Measurements from ENCODE around the gene SVIL. TPM values are rescaled to one million over a fixed set of nuclear protein-coding genes. Genes with fewer than 3 reads are reported as not detected.

Gene SVIL
- total RNA-seq, 1 experiment from 2014 or later: 166 TPM

- H3K9me3 ChIP-seq (ENCODE audit: insufficient read depth, low read depth): no peaks in the 10 kb centered on the region
- intact Hi-C loops (cut with micrococcal nuclease; ENCODE audit: unreplicated experiment): no loop called here
- no peaks in the 10 kb centered on the region for H3K9me2 ChIP-seq (ENCODE audit: insufficient read depth)
- TF ChIP-seq CTCF (conservative IDR thresholded peaks at IDR 0.05) (no peak), EZH2 (IDR thresholded peaks at IDR 0.05; ENCODE audit: low read depth) (no peak)
- H3K4me3 ChIP-seq: no peak overlapping the region
- no peak overlapping the region for H2AFZ ChIP-seq
- POLR2A ChIA-PET (ENCODE audit: unreplicated experiment): no interaction called here
- H3K4me2 ChIP-seq: no peak overlapping the region
- H4K20me1 ChIP-seq (ENCODE audit: insufficient read depth): no peaks in the 10 kb centered on the region
- BruUV-seq (replicated peaks): no TSS peak
- H3K36me3 ChIP-seq (ENCODE audit: low read depth): no peaks in the 10 kb centered on the region
- peaks cover 27% of the 10 kb centered on the region; the same call in 1 of the 2 replicates for H3F3A ChIP-seq (ENCODE audit: insufficient read depth, low read depth)
- peaks cover 85% of the 10 kb centered on the region for H3K79me2 ChIP-seq (ENCODE audit: low read depth)
- DNase-seq: no peak
- no peak overlapping the region for H3K27ac ChIP-seq
- CTCF ChIA-PET: no interaction called here
- H3K4me1 ChIP-seq (replicated peaks; ENCODE audit: insufficient read depth): peaks cover 42% of the 10 kb centered on the region
- no peaks in the 10 kb centered on the region for H3K27me3 ChIP-seq (ENCODE audit: insufficient read depth, low read depth)
Observed at GRCh38 chr10:29622382-29622922, 12.3 kb downstream of the SVIL start.

- H3F3A ChIP-seq (ENCODE audit: insufficient read depth, low read depth): peaks cover 22% of the 10 kb centered on the region; the same call in 1 of the 2 replicates
- H3K9me3 ChIP-seq (ENCODE audit: insufficient read depth, low read depth): no peaks in the 10 kb centered on the region
- H4K20me1 ChIP-seq (ENCODE audit: insufficient read depth): no peaks in the 10 kb centered on the region
- H3K4me1 ChIP-seq (replicated peaks; ENCODE audit: insufficient read depth): peaks cover 37% of the 10 kb centered on the region
- ChIA-PET POLR2A (ENCODE audit: unreplicated experiment) (interaction anchor here (0.6 to 0.7 kb wide), 2 partner anchors 32 to 137 kb away, joined by 6 read pairs; no protein-coding TSS in a partner anchor), CTCF (interaction anchor here (0.6 kb wide), 1 partner anchor 26 kb away, joined by 5 read pairs; no protein-coding TSS in a partner anchor)
- intact Hi-C loops (cut with micrococcal nuclease; ENCODE audit: unreplicated experiment): no loop called here
- no peak overlapping the region for H2AFZ ChIP-seq
- H3K36me3 ChIP-seq (ENCODE audit: low read depth): no peaks in the 10 kb centered on the region
- no peak overlapping the region for H3K4me3 ChIP-seq
- peaks cover 89% of the 10 kb centered on the region for H3K79me2 ChIP-seq (ENCODE audit: low read depth)
- no peak for DNase-seq
- no peak overlapping the region for H3K4me2 ChIP-seq
- no peak overlapping the region for H3K27ac ChIP-seq
- no peaks in the 10 kb centered on the region for H3K27me3 ChIP-seq (ENCODE audit: insufficient read depth, low read depth)
- H3K9me2 ChIP-seq (ENCODE audit: insufficient read depth): no peaks in the 10 kb centered on the region
- no peak for TF ChIP-seq EZH2 (IDR thresholded peaks at IDR 0.05; ENCODE audit: low read depth)
- TF ChIP-seq CTCF (conservative IDR thresholded peaks at IDR 0.05): no peak
- no TSS peak for BruUV-seq (replicated peaks)
Observed at GRCh38 chr10:29621161-29621560, 13.6 kb downstream of the SVIL start.

GRCh38 chr10:29620112-29620690 is 14.6 kb downstream of the SVIL start:
- Histone ChIP-seq H3K27me3 (ENCODE audit: insufficient read depth, low read depth) (no peaks in the 10 kb centered on the region), H3K79me2 (ENCODE audit: low read depth) (peaks cover 88% of the 10 kb centered on the region), H2AFZ (no peak overlapping the region), H3K36me3 (ENCODE audit: low read depth) (no peaks in the 10 kb centered on the region), H3K9me3 (ENCODE audit: insufficient read depth, low read depth) (no peaks in the 10 kb centered on the region), H3K27ac (peak overlapping the region; percentile 79; the same call in 1 of the 2 replicates), H3K9me2 (ENCODE audit: insufficient read depth) (no peaks in the 10 kb centered on the region), H3K4me2 (peak overlapping the region; percentile 76; the same call in 1 of the 2 replicates), H4K20me1 (ENCODE audit: insufficient read depth) (no peaks in the 10 kb centered on the region), H3F3A (ENCODE audit: insufficient read depth, low read depth) (peaks cover 22% of the 10 kb centered on the region; the same call in 1 of the 2 replicates), H3K4me3 (no peak overlapping the region), H3K4me1 (replicated peaks; ENCODE audit: insufficient read depth) (peaks cover 37% of the 10 kb centered on the region)
- no peak for TF ChIP-seq CTCF (conservative IDR thresholded peaks at IDR 0.05)
- TF ChIP-seq EZH2 (IDR thresholded peaks at IDR 0.05; ENCODE audit: low read depth): no peak
- no peak for DNase-seq
- ChIA-PET POLR2A (ENCODE audit: unreplicated experiment) (interaction anchor here (0.6 to 0.7 kb wide), 2 partner anchors 31 to 267 kb away, joined by 6 to 7 read pairs; no protein-coding TSS in a partner anchor), CTCF (interaction anchor here (0.6 kb wide), 1 partner anchor 410 kb away, joined by 4 read pairs; no protein-coding TSS in a partner anchor)
- intact Hi-C loops (cut with micrococcal nuclease; ENCODE audit: unreplicated experiment): no loop called here
- no TSS peak for BruUV-seq (replicated peaks)
